Measurements from ENCODE around the gene GPR62. TPM values are rescaled to one million over a fixed set of nuclear protein-coding genes. Genes with fewer than 3 reads are reported as not detected.

Gene GPR62
- total RNA-seq, 2 donors from 2014 or later: not detected

DNA sequence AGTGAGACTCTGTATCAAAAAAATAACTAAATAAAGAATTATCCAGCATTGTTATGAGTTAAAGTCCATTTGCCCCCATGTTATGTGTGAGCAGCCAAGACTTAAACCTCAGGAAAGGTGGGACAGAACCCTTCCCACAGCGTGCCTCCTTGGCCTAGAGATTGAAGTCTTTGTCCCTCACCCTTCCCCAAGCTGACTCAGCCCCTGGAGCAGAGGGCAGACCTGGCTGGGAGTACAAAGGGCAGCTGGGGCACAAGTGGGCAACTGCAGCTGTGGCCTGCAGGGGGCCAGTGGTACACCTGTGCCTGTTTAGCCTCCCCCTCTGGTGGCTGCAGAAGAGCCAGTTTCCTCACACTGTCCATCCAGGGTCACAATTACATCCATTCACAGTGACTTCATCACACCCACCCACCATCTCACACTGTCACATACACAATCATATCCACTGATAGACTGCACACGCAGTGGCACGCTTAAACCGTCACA is 27.2 kb downstream of the GPR62 start:
- DNase-seq (peak; percentile 59 to 77 (median 70)), ATAC-seq (peak; percentile 45)
- H3K9me3 ChIP-seq: no peaks in the 10 kb centered on the region
- H3K36me3 ChIP-seq (replicated peaks in 1 of 2; ENCODE audit: insufficient read depth in 1 of 2, low read depth in 2 of 2): no peaks in the 10 kb centered on the region
- peak overlapping the region in 1 of 2 donors; percentile 37 for H3K4me3 ChIP-seq
- H3K27me3 ChIP-seq: no peaks in the 10 kb centered on the region
- 0 to 2% methylated on average over 4 of the region's 4 CpGs for WGBS, 2 donors
- peak overlapping the region; percentile 79 to 97 (median 94) for H3K27ac ChIP-seq
- intact Hi-C loops (cut with DNase I): no loop called here
- TF ChIP-seq, protein P1, sequence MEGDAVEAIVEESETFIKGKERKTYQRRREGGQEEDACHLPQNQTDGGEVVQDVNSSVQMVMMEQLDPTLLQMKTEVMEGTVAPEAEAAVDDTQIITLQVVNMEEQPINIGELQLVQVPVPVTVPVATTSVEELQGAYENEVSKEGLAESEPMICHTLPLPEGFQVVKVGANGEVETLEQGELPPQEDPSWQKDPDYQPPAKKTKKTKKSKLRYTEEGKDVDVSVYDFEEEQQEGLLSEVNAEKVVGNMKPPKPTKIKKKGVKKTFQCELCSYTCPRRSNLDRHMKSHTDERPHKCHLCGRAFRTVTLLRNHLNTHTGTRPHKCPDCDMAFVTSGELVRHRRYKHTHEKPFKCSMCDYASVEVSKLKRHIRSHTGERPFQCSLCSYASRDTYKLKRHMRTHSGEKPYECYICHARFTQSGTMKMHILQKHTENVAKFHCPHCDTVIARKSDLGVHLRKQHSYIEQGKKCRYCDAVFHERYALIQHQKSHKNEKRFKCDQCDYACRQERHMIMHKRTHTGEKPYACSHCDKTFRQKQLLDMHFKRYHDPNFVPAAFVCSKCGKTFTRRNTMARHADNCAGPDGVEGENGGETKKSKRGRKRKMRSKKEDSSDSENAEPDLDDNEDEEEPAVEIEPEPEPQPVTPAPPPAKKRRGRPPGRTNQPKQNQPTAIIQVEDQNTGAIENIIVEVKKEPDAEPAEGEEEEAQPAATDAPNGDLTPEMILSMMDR (IDR thresholded peaks at IDR 0.05): peak; percentile 17 to 80 (median 62)
- TF ChIP-seq POLR2A (IDR thresholded peaks at IDR 0.05): no peak
- peaks cover 25% of the 10 kb centered on the region for H3K4me1 ChIP-seq

- intact Hi-C loops (cut with DNase I): no loop called here
- H3K4me3 ChIP-seq: peak within 1 kb of the TSS; percentile 9 to 37
- no peaks in the 10 kb centered on the region for H3K36me3 ChIP-seq (replicated peaks in 1 of 2; ENCODE audit: insufficient read depth in 1 of 2, low read depth in 2 of 2)
- peak within 1 kb of the TSS; percentile 79 to 97 (median 94) for H3K27ac ChIP-seq
- ATAC-seq (peak; percentile 86), DNase-seq (peak; percentile 85 to 90 (median 88))
- no peaks in the 10 kb centered on the region for H3K27me3 ChIP-seq
- WGBS, 2 donors: 0% methylated on average over 10 to 58 of the region's 68 CpGs
- H3K4me1 ChIP-seq: peaks cover 25% of the 10 kb centered on the region
- TF ChIP-seq, protein P1 (IDR thresholded peaks at IDR 0.05): peak in 1 of 7 experiments; percentile 2
- TF ChIP-seq POLR2A (IDR thresholded peaks at IDR 0.05): peak; percentile 71 to 73 (median 72)
- no peaks in the 10 kb centered on the region for H3K9me3 ChIP-seq
Observed at GRCh38 chr3:51982838-51983577, 27.8 kb downstream of the GPR62 start, which contains the start of gene ACY1. Gene ACY1 (plus strand): TSS chr3:51983535. CDS start chr3:51984065, 530 bp downstream.

- Histone ChIP-seq H3K4me3 (peak overlapping the region; percentile 9 to 37), H3K9me3 (no peaks in the 10 kb centered on the region), H3K27me3 (no peaks in the 10 kb centered on the region), H3K27ac (peak overlapping the region; percentile 79 to 97 (median 94)), H3K36me3 (replicated peaks in 1 of 2; ENCODE audit: insufficient read depth in 1 of 2, low read depth in 2 of 2) (no peaks in the 10 kb centered on the region), H3K4me1 (peaks cover 25% of the 10 kb centered on the region)
- DNase-seq (no peak), ATAC-seq (no peak)
- intact Hi-C loops (cut with DNase I): no loop called here
- TF ChIP-seq, protein P1 (IDR thresholded peaks at IDR 0.05): no peak
- no peak for TF ChIP-seq POLR2A (IDR thresholded peaks at IDR 0.05)
- WGBS, 2 donors: 73 to 75% methylated on average over 19 to 22 of the region's 22 CpGs
Observed at GRCh38 chr3:51983578-51984268, 28.5 kb downstream of the GPR62 start.

- DNase-seq (no peak), ATAC-seq (no peak)
- Histone ChIP-seq H3K4me3 (no peak overlapping the region), H3K27ac (peak overlapping the region; percentile 32 to 97 (median 94)), H3K36me3 (replicated peaks in 1 of 2; ENCODE audit: insufficient read depth in 1 of 2, low read depth in 2 of 2) (no peaks in the 10 kb centered on the region), H3K27me3 (no peaks in the 10 kb centered on the region), H3K9me3 (no peaks in the 10 kb centered on the region), H3K4me1 (peaks cover 25% of the 10 kb centered on the region)
- no peak for TF ChIP-seq POLR2A (IDR thresholded peaks at IDR 0.05)
- TF ChIP-seq, protein P1 (IDR thresholded peaks at IDR 0.05): no peak
- intact Hi-C loops (cut with DNase I): no loop called here
Observed at GRCh38 chr3:51984269-51984647, 29.1 kb downstream of the GPR62 start.
